DND-41 (cell line): ENCODE results near the gene COL9A3.

Experiments
- EZH2 ChIP-seq: IDR thresholded peaks from 3 replicates; pipeline ENCODE4 v1.6.1; 2012; ENCODE audit warnings: borderline replicate concordance, low read depth, mild to moderate bottlenecking, moderate library complexity, low read length, inconsistent platforms; ENCODE audit not compliant: severe bottlenecking
- TF ChIP-seq, protein P1 (sequence below): IDR thresholded peaks from 2 replicates; pipeline ENCODE4 v1.5.1; 2012; ENCODE audit warnings: borderline replicate concordance, low read length, moderate library complexity, mild to moderate bottlenecking; ENCODE audit not compliant: poor library complexity, severe bottlenecking; ENCODE audit errors: extremely low read depth

GRCh38 chr20:62872862-62873261, 56.0 kb downstream of the COL9A3 start:
- TF ChIP-seq, protein P1, sequence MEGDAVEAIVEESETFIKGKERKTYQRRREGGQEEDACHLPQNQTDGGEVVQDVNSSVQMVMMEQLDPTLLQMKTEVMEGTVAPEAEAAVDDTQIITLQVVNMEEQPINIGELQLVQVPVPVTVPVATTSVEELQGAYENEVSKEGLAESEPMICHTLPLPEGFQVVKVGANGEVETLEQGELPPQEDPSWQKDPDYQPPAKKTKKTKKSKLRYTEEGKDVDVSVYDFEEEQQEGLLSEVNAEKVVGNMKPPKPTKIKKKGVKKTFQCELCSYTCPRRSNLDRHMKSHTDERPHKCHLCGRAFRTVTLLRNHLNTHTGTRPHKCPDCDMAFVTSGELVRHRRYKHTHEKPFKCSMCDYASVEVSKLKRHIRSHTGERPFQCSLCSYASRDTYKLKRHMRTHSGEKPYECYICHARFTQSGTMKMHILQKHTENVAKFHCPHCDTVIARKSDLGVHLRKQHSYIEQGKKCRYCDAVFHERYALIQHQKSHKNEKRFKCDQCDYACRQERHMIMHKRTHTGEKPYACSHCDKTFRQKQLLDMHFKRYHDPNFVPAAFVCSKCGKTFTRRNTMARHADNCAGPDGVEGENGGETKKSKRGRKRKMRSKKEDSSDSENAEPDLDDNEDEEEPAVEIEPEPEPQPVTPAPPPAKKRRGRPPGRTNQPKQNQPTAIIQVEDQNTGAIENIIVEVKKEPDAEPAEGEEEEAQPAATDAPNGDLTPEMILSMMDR = no peak
- TF ChIP-seq EZH2 = no peak
